ENCODE results near the gene SUPT3H. TPM values are rescaled to one million over a fixed set of nuclear protein-coding genes. Genes with fewer than 3 reads are reported as not detected.

The SUPT3H gene
- total and polyA plus RNA-seq, 2 of the 13 experiments (the other 11 are each of a cell fraction or from before 2014, with no cell fraction given) = 11.9 to 36.1 TPM

- no peak for TF ChIP-seq GTF2F1 (IDR thresholded peaks at IDR 0.05; ENCODE audit: low read length)
- peak; percentile 41 for TF ChIP-seq XRCC5 (optimal IDR thresholded peaks at IDR 0.05; ENCODE audit: low read length)
- TF ChIP-seq NR2F1 (CRISPR knock-in tag; IDR thresholded peaks at IDR 0.05) = no peak
- no peak for TF ChIP-seq RORA (CRISPR knock-in tag; IDR thresholded peaks at IDR 0.05)
- TF ChIP-seq ZNF44 (CRISPR knock-in tag; IDR thresholded peaks at IDR 0.05) = peak; percentile 59; the same call in 1 of the 2 replicates
- peak; percentile 33 for TF ChIP-seq PHF5A (CRISPR knock-in tag; IDR thresholded peaks at IDR 0.05; ENCODE audit: low read depth, unreplicated experiment)
- TF ChIP-seq MBNL3 (CRISPR knock-in tag; conservative IDR thresholded peaks at IDR 0.05) = no peak
- no peak for TF ChIP-seq NFE2L2 (IDR thresholded peaks at IDR 0.05; ENCODE audit: low read length)
- TF ChIP-seq AHDC1 (CRISPR knock-in tag; IDR thresholded peaks at IDR 0.05; ENCODE audit: borderline replicate concordance) = peak; percentile 24; the same call in 1 of the 2 replicates
- 0 out of 2 replicates have a peak, but pooled peaks have one; percentile 8 for TF ChIP-seq DPF2 (CRISPR knock-in tag; IDR thresholded peaks at IDR 0.05; ENCODE audit: borderline replicate concordance, low read depth)
- peak in 1 of 2 experiments; percentile 13; a peak in 1 of 4 replicates for TF ChIP-seq HMGXB4 (CRISPR knock-in tag; IDR thresholded peaks at IDR 0.05; ENCODE audit: borderline replicate concordance in 1 of 2, low read depth in 1 of 2)
- TF ChIP-seq SP5 (CRISPR knock-in tag; IDR thresholded peaks at IDR 0.05; ENCODE audit: borderline replicate concordance, low read depth) = no peak
- TF ChIP-seq LBX2 (CRISPR knock-in tag; IDR thresholded peaks at IDR 0.05; ENCODE audit: borderline replicate concordance) = no peak
- TF ChIP-seq ZNF160 (CRISPR knock-in tag; IDR thresholded peaks at IDR 0.05) = 0 out of 2 replicates have a peak, but pooled peaks have one; percentile 6
- no peak for TF ChIP-seq TOE1 (CRISPR knock-in tag; IDR thresholded peaks at IDR 0.05)
- peak; percentile 8; the same call in 1 of the 2 replicates for TF ChIP-seq NR2F6 (IDR thresholded peaks at IDR 0.05)
- no peak for TF ChIP-seq NR2F6 (CRISPR knock-in tag; IDR thresholded peaks at IDR 0.05)
- TF ChIP-seq TBX2 (CRISPR knock-in tag; IDR thresholded peaks at IDR 0.05; ENCODE audit: borderline replicate concordance) = no peak
- peak; percentile 19; the same call in 1 of the 2 replicates for TF ChIP-seq TAF1 (CRISPR knock-in tag; IDR thresholded peaks at IDR 0.05)
These were observed 636 bp downstream of the SUPT3H start (continued) for GRCh38 chr6:45377043-45377553.

Measured in HepG2 (cell line).